NB4 (cell line): ENCODE data around the gene COQ2.

ENCODE experiments used
- DNase-seq: peaks from one replicate; pipeline ENCODE4 v3.0.0; 2010; ENCODE audit warnings: low read depth
- H3K4me3 ChIP-seq: one replicate; pipeline ENCODE4 v1.5.1; 2011; ENCODE audit warnings: mild to moderate bottlenecking, low read depth, low read length, moderate library complexity
- CTCF ChIP-seq: IDR thresholded peaks from one replicate; pipeline ENCODE4 v1.5.1; 2012; ENCODE audit warnings: low read depth, low read length
- MAX ChIP-seq: IDR thresholded peaks from 2 replicates; pipeline ENCODE4 v1.6.1; 2011; ENCODE audit warnings: low read depth, low read length
- MYC ChIP-seq: IDR thresholded peaks from 2 replicates; pipeline ENCODE4 v1.6.1; 2011; ENCODE audit warnings: low read depth, low read length
- POLR2A ChIP-seq: IDR thresholded peaks from 2 replicates; pipeline ENCODE4 v1.6.1; 2011; ENCODE audit warnings: mild to moderate bottlenecking; ENCODE audit not compliant: insufficient read length; ENCODE audit errors: extremely low read depth

COQ2 gene

DNA sequence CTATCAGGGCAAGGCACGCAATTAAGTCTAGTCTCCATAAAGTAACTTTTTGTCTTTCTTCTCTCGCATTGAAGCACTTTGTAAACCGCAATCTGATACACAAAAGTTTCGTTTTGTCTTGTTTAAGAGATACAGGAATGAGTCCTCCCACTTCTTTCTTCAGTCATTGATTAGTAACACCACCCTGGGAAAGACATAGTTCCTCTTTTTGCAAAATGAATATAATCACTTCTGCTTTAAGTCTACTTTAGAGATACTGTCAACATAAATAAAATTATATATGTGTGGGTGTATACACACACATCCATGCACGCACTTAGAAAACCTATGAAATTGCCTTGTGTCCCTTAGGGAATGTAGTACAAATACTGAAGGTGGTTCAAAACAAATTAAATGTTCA lies 11.7 kb downstream of the COQ2 start:
- H3K4me3 ChIP-seq = no peak overlapping the region
- peak; percentile 67 for DNase-seq
- TF ChIP-seq MAX = no peak
- no peak for TF ChIP-seq MYC
- no peak for TF ChIP-seq CTCF
- no peak for TF ChIP-seq POLR2A

- no peak overlapping the region for H3K4me3 ChIP-seq
- TF ChIP-seq MYC (no peak), MAX (no peak), POLR2A (no peak), CTCF (no peak)
- DNase-seq = no peak
These were observed 15.3 kb downstream of the COQ2 start for GRCh38 chr4:83269256-83269655.

DNA sequence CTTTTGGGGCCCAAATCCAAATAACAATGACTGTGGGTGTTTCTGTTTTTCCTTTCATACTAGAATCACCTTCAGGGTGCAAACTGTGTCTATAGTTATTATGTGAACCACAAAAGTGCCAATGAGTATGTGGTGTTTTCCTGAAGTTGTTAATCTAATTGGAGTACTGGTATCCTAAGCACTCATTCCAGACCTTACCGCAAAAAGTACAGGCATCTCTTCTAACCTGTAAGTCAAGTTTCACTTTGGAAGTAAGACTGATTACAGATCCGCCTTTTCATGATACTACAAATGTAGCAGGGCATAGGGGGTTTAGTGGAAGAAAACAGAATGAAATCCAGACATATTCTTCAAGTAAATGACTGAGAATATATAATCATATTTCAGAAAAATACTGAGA lies 16.1 kb downstream of the COQ2 start:
- TF ChIP-seq MAX = no peak
- no peak for TF ChIP-seq CTCF
- no peak for TF ChIP-seq MYC
- TF ChIP-seq POLR2A = no peak
- DNase-seq = no peak
- H3K4me3 ChIP-seq = no peak overlapping the region

DNA sequence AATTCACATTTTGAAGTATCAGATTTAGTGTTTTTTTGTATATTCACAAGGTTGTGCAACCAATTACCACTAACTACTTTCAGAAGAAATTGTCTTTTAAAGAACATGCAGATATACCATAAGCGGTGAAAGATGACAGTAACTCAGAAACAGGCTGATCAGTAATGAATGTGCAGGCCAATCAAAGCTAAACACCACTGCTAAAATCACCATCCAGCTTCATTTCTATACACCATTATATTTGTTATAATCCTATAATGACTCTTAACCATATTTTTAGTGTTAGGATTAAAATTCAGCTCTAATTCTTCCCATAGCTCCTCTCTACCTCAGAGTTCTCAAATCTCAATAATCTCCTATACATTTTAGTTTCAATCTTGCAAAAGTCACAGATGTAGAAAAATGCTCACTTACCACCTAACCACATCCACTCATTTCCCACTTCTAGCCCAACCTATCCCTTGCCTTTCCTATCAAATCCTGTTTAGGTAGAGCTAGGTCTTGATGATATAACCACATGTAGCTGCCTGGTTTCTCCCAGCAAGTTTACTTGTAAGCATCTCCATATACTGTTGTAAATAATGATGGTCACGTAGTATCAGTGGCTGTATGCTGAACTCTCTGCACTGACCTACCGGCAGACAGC lies 16.6 kb downstream of the COQ2 start:
- no peak overlapping the region for H3K4me3 ChIP-seq
- DNase-seq = no peak
- TF ChIP-seq MYC (no peak), CTCF (no peak), MAX (no peak), POLR2A (no peak)

GRCh38 chr4:83267121-83267829 lies 17.3 kb downstream of the COQ2 start:
- peak; percentile 54 for DNase-seq
- no peak for TF ChIP-seq MAX
- TF ChIP-seq CTCF = no peak
- no peak for TF ChIP-seq MYC
- TF ChIP-seq POLR2A = no peak
- no peak overlapping the region for H3K4me3 ChIP-seq

GRCh38 chr4:83266689-83267088 lies 17.9 kb downstream of the COQ2 start:
- TF ChIP-seq CTCF (no peak), POLR2A (no peak), MYC (no peak), MAX (no peak)
- no peak for DNase-seq
- H3K4me3 ChIP-seq = no peak overlapping the region
